WERI-Rb-1 (cell line): ENCODE data around the gene WFIKKN2.

Experiments used
- DNase-seq: peaks from one replicate; pipeline ENCODE4 v3.0.0-alpha.2; 2020
- H3K27ac ChIP-seq: fragments of 250-450 bp; sonication (Bioruptor Pico); 2 replicates; pipeline ENCODE4 v1.5.1; 2020; ENCODE audit warnings: mild to moderate bottlenecking, moderate library complexity
- H3K27me3 ChIP-seq: fragments of 250-450 bp; sonication (Bioruptor Pico); 2 replicates; pipeline ENCODE4 v1.5.1; 2021; ENCODE audit warnings: mild to moderate bottlenecking, low read depth, moderate library complexity; ENCODE audit not compliant: insufficient read depth, severe bottlenecking
- H3K36me3 ChIP-seq: fragments of 250-450 bp; sonication (Bioruptor Pico); 2 replicates; pipeline ENCODE4 v1.5.1; 2020; ENCODE audit warnings: mild to moderate bottlenecking, moderate library complexity
- H3K4me3 ChIP-seq: 2 replicates; pipeline ENCODE4 v1.5.1; 2011; ENCODE audit warnings: low read depth, mild to moderate bottlenecking, control low read depth, low read length
- H3K9me3 ChIP-seq: fragments of 250-450 bp; sonication (Bioruptor Pico); 2 replicates; pipeline ENCODE4 v1.5.1; 2021; ENCODE audit warnings: mild to moderate bottlenecking, moderate library complexity; ENCODE audit not compliant: severe bottlenecking
- CTCF ChIP-seq: IDR thresholded peaks from 2 replicates; pipeline ENCODE4 v1.5.1; 2011; ENCODE audit warnings: low read depth, mild to moderate bottlenecking, control low read depth, inconsistent platforms, low read length

Gene WFIKKN2

GRCh38 chr17:50863221-50863843 is 27.9 kb downstream of the WFIKKN2 start:
- Histone ChIP-seq H3K27ac (no peak overlapping the region), H3K36me3 (peaks cover 43% of the 10 kb centered on the region), H3K9me3 (no peaks in the 10 kb centered on the region), H3K27me3 (no peaks in the 10 kb centered on the region), H3K4me3 (no peak overlapping the region)
- peak; percentile 94 for TF ChIP-seq CTCF
- peak; percentile 80 for DNase-seq

- DNase-seq = no peak
- Histone ChIP-seq H3K9me3 (no peaks in the 10 kb centered on the region), H3K36me3 (peaks cover 43% of the 10 kb centered on the region), H3K27ac (no peak overlapping the region), H3K27me3 (no peaks in the 10 kb centered on the region), H3K4me3 (peak overlapping the region; percentile 96; the same call in 1 of the 2 replicates)
- no peak for TF ChIP-seq CTCF
These were observed 28.5 kb downstream of the WFIKKN2 start for GRCh38 chr17:50863931-50864330.

GRCh38 chr17:50864747-50865059 is 29.3 kb downstream of the WFIKKN2 start:
- no peak for TF ChIP-seq CTCF
- Histone ChIP-seq H3K36me3 (peaks cover 43% of the 10 kb centered on the region), H3K27me3 (no peaks in the 10 kb centered on the region), H3K4me3 (peak overlapping the region; percentile 96), H3K9me3 (no peaks in the 10 kb centered on the region), H3K27ac (peak overlapping the region; percentile 94)
- no peak for DNase-seq

GRCh38 chr17:50865060-50865867 is 29.9 kb downstream of the WFIKKN2 start:
- H3K36me3 ChIP-seq = peaks cover 43% of the 10 kb centered on the region
- peak overlapping the region; percentile 94 for H3K27ac ChIP-seq
- DNase-seq = peak; percentile 46
- no peaks in the 10 kb centered on the region for H3K27me3 ChIP-seq
- TF ChIP-seq CTCF = no peak
- peak overlapping the region; percentile 96 for H3K4me3 ChIP-seq
- H3K9me3 ChIP-seq = no peaks in the 10 kb centered on the region

GRCh38 chr17:50865868-50866260 is 30.5 kb downstream of the WFIKKN2 start:
- Histone ChIP-seq H3K27ac (peak overlapping the region; percentile 94), H3K36me3 (peaks cover 43% of the 10 kb centered on the region), H3K9me3 (no peaks in the 10 kb centered on the region), H3K4me3 (peak overlapping the region; percentile 96), H3K27me3 (no peaks in the 10 kb centered on the region)
- DNase-seq = no peak
- no peak for TF ChIP-seq CTCF
